GM10248 (cell line): Measurements from ENCODE around the gene TMEM259.

ENCODE experiments used
- CTCF ChIA-PET: fragments of 300-600 bp; sonication (Branson Sonifier 250); formaldehyde crosslinking; extraction: SDS; loops from one replicate; lab custom pipeline; 2021; ENCODE audit warnings: antibody characterized with exemption; lab: Yijun Ruan, JAX
- POLR2A ChIA-PET: fragments of 350-650 bp; sonication (Branson Sonifier 250); formaldehyde crosslinking; extraction: SDS; loops from one replicate; lab custom pipeline; 2020; ENCODE audit warnings: antibody characterized with exemption; lab: Yijun Ruan, JAX
- DNase-seq: peaks from one replicate; pipeline ENCODE4 v3.0.0; 2012; ENCODE audit errors: extremely low spot score
- CTCF ChIP-seq: IDR thresholded peaks from 2 replicates; pipeline ENCODE4 v1.5.1; 2012; ENCODE audit warnings: mild to moderate bottlenecking, low read depth; ENCODE audit errors: extremely low read depth, missing control alignments, control extremely low read depth

TMEM259 gene

DNA sequence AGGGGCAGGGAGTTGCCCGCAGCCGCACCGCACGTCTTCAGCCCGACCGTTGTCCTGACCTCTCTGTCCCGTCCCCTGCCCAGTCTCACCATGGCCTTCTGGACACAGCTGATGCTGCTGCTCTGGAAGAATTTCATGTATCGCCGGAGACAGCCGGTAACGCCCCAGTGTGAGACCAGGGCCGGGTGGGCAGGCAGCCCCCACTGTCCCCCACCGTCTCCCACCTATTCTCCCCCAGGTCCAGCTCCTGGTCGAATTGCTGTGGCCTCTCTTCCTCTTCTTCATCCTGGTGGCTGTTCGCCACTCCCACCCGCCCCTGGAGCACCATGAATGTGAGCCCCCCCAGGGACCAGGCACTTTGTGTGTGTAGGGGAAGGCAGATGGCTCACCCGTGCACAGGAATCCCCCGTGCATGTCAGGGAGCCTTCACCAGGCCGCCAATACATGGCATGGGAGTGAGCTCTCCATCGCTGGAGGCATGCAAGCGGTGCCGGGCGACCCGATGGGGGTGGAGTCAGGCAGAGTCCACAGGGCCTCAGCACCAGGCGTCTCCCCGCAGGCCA, 20.4 kb upstream of the TMEM259 start:
- ChIA-PET CTCF (interaction anchor here (1.2 kb wide), 2 partner anchors 13 to 27 kb away, joined by 3 read pairs; no protein-coding TSS in a partner anchor), POLR2A (interaction anchor here (1.0 kb wide), 1 partner anchor 63 kb away, joined by 3 read pairs; no protein-coding TSS in a partner anchor)
- DNase-seq: no peak
- TF ChIP-seq CTCF: no peak

GRCh38 chr19:1040476-1041271, 19.8 kb upstream of the TMEM259 start:
- ChIA-PET CTCF (interaction anchor here (1.1 to 4.7 kb wide), 5 partner anchors 10 to 72 kb away, joined by 3 to 32 read pairs (median 3); partner anchors contain the start of genes ARHGAP45 and CNN2), POLR2A (interaction anchor here (1.0 to 1.2 kb wide), 4 partner anchors 19 to 201 kb away, joined by 3 to 8 read pairs (median 3); partner anchors contain the start of genes ARHGAP45, ATP5F1D, RNU6-2 and TMEM259)
- TF ChIP-seq CTCF: no peak
- peak; percentile 99 for DNase-seq

GRCh38 chr19:1039646-1040475, 18.9 kb upstream of the TMEM259 start, which contains the start of gene ABCA7:
TSS of gene ABCA7 (plus strand) at chr19:1040107. CDS start at chr19:1041362, 1,255 bp downstream.
- peak; percentile 96 for DNase-seq
- ChIA-PET POLR2A (interaction anchor here (1.0 to 1.2 kb wide), 3 partner anchors 18 to 202 kb away, joined by 3 to 8 read pairs (median 3); partner anchors contain the start of genes ARHGAP45, ATP5F1D, RNU6-2 and TMEM259), CTCF (interaction anchor here (0.8 to 4.7 kb wide), 8 partner anchors 9 to 202 kb away, joined by 3 to 32 read pairs (median 4); partner anchors contain the start of genes ARHGAP45, ATP5F1D, CNN2 and GPX4)
- TF ChIP-seq CTCF: no peak

DNA sequence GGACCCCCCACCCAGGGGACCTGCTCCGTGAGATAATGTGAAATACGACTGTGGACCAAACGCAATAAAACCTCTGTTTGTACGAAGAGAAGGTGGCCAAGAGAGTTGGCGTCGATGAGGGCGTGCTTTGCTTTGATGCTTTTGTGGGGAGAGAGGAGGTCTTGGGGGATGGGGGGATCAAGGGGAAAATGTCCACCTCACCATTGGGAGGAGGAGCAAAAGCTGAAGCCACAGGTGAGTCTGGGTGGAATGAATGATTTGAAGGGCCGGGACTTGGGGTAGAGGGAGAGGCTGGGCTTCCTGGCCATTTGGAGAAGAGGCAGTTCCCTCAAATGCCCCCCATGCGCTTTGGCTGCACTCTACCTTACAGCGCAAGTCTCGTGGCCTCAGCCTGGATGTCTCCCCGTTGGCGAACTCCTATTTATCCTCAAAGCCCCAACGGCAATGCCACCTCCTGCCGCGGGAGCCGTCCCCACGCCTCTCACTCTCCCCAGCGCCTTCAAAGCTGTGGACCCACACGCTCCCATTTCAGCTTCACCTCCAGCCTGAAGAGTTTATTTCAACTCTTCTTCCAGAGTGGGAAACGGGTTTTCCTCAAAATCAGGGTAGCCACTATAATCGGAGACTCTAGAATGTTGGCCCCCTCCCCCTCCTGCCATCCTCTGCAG, 18.2 kb upstream of the TMEM259 start:
- no peak for TF ChIP-seq CTCF
- no peak for DNase-seq
- ChIA-PET POLR2A (interaction anchor here (1.0 kb wide), 2 partner anchors 17 to 202 kb away, joined by 3 to 8 read pairs; partner anchors contain the start of genes ATP5F1D, RNU6-2 and TMEM259), CTCF (interaction anchor here (0.8 to 4.7 kb wide), 8 partner anchors 9 to 202 kb away, joined by 3 to 32 read pairs (median 4); partner anchors contain the start of genes ARHGAP45, ATP5F1D, CNN2 and GPX4)

DNA sequence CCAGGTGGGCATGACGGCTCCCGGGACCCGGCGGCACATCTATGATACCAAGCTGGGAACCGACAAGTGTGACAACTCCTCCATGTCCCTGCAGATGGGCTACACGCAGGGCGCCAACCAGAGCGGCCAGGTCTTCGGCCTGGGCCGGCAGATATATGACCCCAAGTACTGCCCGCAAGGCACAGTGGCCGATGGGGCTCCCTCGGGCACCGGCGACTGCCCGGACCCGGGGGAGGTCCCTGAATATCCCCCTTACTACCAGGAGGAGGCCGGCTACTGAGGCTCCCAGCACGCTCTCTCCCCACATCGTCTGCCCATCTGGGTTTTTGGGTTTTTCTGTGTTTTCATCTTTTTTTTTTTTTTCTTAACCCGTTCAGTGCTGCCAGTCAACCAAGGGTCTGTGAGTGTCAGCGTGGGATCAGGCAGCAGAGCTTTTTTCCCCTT, 16.7 kb upstream of the TMEM259 start:
- POLR2A ChIA-PET: interaction anchor here (1.4 kb wide), 1 partner anchor 10 kb away, joined by 4 read pairs; no protein-coding TSS in a partner anchor
- no peak for TF ChIP-seq CTCF
- CTCF ChIA-PET: interaction anchor here (1.5 to 4.7 kb wide), 3 partner anchors 11 to 207 kb away, joined by 3 to 32 read pairs (median 5); partner anchors contain the start of genes ATP5F1D and CNN2
- DNase-seq: no peak
